M059J (cell line): ENCODE measurements around the gene PRKCZ. TPM values are rescaled to one million over a fixed set of nuclear protein-coding genes. Genes with fewer than 3 reads are reported as not detected.
"Not testable (repeated sequence)": the region's sequence is repeated elsewhere in the genome, so short reads cannot be mapped to it uniquely, and the experiment has no call there.

Source experiments
- DNase-seq: peaks from one replicate; pipeline ENCODE4 v3.0.0-alpha.2; 2012; ENCODE audit warnings: low read depth
- total RNA-seq: library from RNA; depleted of rRNA; stranded (reverse); fragments of >200 nt; shearing (Covaris generic); gene quantifications from 2 replicates; pipeline ENCODE4 v1.2.3, GENCODE V29; 2014

PRKCZ gene
- total RNA-seq, 1 experiment from 2014 or later, result 0.44 TPM

DNA sequence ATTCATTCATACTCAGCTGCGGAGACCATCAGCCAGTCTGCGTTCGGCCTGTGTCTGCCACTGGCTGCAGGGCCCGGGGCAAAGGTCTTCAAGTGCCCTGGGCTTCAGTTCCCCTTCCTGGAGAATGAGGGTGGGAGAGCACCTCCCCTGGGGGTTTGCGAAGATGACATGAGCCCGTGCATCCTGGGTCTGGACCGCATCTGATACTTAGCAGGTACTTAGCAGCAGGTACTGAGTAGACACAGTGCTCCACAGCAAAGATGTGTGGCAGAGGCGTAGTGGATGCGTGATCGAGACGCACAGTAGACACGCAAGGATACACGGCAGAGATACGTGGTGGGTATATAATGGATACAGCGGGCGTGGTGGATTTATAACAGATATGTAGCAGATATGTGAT lies 51.3 kb downstream of the PRKCZ start:
- no peak for DNase-seq

DNA sequence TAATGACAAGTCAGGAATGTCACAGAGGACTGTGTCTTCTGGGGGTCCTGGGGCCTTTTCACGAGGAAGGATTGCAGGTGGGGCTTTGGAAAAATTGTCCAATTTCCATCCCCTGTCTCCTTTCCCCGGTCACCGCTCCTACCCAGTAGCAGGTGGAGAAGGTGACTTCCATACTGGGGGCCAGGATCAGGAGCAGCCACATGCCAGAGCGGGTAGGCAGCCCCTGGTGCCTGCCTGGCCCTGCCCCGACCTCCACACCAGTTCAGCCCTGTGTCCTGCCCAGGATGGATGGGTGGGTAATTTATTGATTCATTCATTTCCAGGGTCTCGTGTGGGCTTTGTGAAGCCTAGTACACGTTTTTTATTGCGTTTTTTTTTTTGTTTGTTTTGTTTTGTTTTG lies 51.7 kb downstream of the PRKCZ start:
- DNase-seq, result no peak

DNA sequence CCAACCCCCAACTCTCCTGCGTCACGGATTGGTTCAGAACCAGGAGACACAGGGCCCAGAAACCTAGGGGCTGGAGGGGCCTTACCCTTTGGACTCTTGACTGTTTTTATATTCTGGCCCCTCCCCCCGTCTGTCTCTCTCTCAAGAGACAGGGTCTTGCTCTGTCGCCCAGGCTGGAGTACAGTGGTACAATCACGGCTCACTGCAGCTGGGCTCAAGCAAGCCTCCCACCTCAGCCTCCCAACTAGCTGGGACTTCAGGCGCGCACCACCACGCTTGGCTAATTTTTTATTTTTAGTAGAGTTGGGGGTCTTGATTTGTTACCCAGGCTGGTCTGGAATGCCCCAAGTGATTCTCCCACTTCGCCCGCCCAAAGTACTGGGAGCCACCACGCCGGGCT lies 52.5 kb downstream of the PRKCZ start:
- DNase-seq, result no peak

DNA sequence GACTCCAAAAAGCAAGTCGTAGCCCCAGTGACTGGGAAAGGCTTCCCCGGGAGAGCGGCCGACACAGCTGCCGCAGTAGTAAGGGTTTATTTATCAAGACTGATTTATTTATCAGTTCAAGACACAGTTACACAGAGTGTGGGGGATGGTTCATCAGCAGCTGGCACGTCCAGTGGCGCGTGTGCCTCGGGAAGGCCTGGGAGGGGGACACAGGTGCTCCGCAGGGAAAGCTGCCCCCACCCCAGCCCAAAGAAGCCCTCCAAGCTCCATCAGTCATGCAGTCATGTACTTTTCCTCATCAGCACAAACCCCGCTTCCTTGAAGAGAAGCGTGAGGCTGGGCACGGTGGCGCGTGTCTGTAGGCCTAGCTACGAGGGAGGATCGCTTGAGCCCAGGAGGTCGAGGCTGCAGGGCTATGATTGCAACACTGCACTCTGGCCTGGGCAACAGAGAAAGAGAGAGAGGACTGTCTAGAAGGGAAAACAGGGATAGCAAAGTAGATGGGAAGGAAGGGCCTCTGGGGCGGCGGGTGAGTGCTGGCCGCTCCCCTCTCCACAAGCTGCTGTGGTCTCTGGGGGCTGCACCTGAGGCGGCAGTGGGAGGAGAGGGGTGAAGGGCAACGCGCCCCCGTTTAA lies 53.2 kb downstream of the PRKCZ start:
- DNase-seq, result no peak

DNA sequence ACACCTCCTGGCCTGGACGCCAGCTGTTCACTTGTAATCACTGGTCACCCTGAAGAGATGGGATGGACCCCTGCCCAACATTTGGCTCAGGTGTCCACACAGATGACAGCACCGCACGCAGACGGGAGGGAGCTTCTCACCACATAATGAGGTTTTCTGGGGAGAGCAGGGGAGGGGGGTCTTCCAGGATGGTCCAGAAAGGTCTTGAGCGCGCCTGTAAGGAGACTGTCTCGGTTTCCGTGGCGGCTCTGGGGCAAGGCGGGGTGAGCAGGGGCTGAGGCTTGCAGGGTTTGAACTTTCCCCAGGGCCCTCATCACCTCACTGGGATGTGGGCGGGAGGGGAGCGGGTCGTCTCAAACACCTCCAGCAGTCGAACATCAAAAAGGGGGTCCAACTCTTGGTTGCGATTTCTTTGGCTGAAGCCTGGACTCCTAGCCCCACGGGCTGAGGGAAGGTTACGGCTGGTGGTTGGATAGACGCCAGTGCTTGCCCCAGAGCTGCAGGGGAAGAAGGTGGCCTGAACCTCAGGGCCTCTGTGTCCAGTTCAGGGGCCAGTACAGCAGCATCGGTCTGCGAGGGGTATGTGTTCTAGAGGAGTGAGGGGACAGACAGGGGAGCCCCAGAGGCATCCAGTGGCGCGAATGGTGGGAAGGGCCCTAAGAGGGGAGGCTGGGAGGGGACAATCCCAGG lies 53.8 kb downstream of the PRKCZ start:
- no peak for DNase-seq

DNA sequence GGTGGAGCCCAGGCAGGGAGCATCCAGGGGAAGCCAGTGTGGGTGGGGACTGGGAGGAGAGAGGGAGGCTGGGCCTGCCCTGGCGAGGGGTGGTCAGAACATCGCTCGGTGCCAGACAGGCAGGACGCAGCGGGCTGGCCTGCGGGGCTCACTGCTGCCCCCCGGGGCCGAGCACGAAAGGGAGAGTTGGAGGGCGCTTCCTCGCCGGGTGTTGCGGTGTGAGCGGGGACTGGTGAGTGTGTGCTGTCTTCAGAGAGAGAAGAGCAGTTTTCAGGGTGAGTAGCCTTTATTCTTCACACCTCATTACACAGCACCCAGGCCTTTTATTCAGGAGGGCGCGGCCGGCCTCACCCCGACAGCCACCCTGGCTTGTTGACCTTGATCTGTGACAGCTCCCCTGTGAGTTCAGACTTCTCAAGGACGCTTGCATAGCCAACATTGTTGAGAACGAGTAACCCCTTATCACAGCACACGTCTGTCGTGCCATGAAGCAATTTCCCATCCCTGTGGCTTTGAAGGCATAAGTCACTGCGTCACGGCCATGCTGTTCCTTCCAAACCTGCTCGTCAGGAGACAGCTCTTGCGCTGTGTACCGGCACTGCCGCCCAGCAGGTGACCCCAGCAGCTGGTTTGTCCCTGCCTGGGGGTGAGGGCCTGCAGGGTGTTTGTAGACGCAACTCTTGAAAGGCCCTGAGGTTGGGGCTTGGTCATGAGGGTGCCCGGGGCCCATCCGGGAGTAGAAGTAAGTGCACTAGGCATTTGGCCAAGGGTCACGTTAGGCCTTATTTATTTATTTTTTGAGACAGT lies 54.6 kb downstream of the PRKCZ start:
- DNase-seq, result no peak

DNA sequence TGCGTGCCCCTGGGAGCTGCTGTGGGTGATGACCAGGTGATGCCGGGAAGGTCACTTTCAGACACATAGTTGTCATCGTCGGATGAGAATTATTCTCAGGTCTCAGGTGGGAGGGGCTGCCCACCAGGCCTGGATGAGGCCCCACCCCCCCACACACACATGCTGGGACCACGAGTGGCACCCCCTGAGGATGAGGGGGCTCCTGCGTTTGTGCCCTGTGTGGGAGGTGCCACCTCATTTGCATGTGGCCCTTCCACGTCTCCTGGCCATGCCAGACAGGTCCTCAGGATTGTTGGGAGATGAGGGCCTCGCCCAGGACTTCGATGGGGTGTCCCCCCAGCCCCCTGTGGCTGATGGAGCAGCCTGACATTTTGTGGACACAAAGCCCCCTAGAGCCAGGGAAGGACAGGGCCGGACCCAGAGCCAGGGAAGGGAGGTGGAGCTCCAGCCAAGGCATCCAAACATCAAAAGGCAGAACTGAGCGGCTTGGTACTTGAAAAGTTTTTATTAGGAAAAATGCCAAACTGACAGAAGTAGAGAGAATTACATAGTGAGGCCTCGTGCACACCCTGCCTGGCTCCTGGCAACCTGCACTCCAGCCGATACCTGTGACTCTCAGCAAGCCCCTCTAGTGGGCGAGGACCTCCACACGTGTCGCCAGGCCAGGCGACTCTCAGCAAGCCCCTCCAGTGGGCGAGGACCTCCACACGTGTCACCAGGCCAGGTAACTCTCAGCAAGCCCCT lies 55.7 kb downstream of the PRKCZ start:
- no peak for DNase-seq

DNA sequence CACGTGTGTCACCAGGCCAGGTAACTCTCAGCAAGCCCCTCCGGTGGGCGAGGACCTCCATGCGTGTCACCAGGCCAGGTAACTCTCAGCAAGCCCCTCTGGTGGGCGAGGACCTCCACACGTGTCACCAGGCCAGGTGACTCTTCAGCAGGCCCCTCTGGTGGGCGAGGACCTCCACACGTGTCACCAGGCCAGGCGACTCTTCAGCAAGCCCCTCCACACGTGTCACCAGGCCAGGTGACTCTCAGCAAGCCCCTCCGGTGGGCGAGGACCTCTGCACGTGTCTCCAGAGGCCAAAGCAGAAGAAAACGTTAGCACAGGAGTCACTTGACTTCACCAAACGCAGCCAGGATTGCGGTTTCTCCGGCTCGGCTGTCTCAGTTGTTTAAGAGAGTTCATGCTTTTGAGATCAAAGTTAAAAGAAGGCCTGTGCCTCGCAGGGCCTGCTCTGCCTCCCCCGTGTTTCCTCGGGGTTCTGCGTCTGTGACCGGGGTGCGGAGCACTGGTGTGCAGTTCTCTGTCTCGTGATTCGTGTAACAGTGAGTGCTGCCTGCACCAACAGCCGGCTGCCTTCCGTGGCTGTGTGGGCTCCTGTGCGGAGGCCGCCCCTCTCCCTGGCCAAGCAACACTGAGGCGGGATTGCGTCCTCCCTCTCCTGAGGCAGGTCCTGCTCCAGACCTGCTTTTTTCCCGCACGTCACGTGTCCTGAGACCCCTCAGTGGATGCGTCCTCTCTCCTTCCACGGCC lies 56.6 kb downstream of the PRKCZ start:
- DNase-seq, result no peak

DNA sequence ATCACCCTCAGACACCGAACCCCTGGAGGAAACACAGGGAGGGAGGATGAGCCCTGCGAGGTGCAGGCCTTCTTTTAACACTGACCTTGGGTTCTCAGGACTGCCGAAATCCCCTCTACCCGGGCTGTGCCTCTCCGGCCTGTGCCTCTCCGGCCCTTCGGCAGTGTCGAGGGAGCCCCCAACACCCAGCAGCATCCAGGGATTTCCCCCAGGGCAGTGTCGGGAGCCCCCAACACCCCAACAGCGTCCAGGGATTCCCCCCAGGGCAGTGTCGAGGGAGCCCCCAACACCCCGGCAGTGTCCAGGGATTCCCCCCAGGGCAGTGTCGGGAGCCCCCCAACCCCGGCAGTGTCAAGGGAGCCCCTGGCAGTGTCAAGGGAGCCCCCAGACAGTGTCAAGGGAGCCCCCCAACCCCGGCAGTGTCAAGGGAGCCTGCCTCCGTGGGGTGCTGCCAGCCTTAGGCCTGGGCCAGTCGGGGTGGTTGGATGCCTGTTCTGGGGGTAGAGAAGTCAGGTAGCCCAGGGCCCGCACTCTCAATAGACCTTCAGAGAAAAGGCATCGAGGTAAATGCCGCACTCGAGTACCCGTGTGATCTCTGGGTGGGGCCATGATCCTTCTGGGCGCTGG lies 57.5 kb downstream of the PRKCZ start:
- no peak for DNase-seq

DNA sequence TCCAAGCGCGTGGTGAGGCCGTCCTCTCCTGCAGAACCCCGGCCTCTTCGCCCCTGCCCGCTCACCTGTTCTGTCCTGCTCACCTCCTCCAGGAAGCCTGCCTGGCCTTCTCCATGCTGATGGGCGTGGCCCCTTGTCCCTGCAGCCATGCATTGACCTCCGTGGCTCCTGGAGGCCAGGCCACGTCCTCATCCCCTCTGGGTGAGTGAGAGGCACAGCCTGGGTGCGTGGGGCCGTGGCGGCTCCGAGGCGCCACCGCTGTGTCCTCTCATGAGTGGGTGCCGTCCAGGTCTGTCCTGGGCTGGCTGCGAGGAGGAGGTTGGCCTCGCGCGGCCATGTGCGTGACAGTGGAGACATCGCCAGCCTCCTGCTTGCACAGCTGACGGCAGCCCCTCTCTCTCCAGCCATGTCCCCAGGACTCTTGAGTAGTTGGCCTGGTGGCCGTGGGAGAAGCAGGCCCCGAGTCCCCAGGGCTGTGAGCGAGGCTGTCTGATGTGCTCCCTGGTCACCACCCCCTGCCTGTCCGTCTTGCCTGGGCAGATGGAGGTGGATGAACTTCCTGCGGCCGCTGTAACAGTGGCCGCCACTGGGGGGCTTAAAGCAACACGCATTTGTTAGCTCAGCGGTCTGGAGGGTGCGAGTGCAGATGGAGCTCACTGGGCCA lies 58.1 kb downstream of the PRKCZ start:
- DNase-seq, result peak; percentile 34

DNA sequence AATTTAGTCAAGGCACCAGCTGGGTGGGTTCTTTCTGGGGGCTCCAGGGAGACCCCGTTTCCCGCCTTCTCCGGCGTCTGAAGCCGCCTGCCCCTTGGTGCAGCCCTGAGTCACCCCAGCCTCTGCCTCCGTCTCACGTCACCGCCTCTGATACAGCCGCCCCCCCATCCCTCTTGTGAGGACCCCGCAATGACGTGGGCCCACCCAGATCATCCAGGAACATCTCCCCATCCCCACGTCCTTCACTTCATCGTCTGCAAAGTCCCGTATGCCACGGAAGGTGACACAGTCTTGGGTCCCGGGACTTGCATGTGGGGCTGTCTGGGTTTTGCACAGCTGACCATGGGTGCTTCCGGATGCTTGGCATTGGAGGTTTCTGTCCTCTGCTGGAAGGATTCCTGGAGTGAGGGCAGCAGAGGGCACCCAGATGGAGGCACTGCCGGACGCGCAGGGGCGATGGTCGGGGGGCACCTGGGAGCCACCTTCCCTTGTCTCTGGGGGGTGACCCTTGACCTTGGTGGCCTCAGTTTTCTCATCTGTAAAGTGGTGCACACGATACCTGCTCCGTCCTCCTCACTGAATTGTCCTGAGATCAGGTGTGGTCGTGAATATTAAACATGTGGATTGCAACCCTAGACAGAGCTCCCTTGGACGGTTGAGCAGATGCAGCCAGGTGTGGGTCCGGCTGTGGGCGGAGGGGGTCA lies 58.8 kb downstream of the PRKCZ start:
- no peak for DNase-seq

DNA sequence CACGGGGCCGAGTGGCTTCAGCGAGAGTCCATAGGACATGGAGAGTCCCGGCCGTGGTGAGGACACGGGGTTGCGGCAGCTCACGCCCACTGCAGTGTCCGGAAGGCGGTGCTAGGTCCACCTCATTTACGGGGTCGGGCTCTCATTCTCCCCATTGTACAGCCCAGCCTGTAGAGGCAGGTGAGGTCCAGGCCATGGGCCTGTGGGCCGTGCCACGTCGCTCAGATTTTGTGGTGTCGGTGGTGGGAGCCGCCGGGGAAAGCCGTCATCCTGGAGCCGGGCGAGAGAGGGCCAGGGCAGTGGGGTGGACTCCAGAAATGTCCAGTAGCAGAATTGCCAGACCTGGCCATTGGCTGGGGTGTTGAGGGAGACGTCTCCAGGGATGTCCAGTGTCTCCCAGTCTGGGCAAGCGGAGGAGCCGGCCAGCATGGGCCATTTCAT lies 59.4 kb downstream of the PRKCZ start:
- no peak for DNase-seq

DNA sequence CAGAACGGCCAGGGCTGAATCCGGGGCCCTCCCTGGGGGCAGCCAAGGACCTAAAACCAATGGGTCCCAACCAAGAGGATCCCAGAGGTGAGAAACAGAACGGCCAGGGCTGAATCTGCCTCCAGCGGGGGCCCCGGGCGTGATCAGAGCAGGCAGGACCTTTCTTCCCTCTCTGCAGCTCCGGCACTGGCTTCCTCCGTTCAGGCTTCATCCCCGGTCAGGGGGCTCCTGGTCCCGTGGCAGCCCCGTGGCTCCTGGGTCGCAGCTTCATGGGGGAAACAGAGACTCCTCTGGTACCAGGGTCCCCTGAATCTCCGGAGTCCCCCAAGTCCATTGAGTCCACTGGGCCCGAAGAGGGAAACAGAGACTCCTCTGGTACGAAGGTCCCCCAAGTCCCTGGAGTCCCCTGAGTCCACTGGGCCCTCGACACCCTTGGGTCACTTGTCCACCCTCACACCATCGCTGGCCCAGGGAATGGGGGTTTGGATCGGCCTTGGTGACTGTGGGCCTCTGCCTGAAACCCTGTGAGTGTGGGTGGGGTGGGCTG lies 60.1 kb downstream of the PRKCZ start:
- DNase-seq, result no peak

DNA sequence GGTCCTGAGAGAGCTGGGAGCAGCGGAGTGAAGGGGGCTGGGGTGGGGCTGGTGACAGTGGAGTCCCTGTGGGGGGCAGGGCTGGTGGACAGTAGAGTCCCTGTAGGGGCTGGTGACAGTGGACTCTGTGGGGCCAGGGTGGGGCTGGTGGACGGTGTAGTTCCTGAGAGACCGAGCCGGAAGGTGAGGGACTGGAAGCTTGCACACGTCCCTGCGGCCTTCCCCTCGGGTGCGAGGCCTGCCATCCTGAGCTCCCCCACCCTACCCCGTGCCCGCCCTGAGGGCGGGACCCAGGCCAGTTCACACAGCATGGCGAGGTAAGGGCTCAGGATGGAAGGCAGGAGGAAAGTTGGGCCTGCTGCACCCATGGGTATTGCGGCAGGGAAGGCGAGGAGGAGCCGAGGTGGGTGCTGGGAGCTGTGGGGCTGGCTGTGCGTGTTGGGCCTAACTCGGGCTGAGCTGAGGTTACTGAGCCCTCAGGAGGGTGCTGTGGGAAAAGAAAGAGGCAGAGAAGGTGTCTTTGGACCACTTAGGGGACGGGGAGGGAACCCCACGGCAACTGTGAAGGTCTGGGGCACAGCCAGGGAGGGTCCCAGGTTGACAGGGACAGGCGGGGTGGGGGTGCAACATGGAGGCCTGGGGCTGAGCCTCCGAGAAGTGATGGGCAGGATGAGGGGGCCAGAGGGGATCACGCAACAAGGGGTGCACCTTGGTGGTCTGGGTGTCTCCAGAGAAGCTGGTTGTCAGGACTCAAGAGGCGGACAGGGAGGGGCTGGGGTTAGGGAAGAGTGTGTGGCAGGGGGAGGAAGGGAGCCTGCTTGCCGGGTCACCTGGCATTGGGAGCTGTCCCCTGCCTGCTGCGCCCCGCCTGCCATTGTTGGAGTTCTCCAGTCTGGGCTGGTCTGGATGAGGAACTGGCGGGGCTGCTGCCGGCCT lies 60.8 kb downstream of the PRKCZ start:
- no peak for DNase-seq

DNA sequence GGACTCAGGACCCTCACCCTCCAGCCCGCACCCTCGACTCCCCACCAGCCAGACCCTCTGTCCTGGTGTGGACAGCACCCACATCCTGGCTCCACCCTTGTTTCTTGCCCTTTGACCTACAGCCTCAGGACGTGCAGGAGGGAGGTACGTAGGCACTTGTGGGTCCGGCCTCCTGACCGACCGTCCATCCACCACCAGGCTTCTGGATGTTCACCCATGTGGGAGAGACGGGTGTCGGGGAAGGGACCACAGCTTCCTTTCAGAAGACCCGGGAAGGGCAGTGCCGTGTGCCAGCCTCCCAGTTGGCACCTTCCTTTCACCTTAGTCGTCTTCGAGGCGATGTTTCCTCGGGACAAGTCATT lies 61.4 kb downstream of the PRKCZ start:
- DNase-seq, result no peak

DNA sequence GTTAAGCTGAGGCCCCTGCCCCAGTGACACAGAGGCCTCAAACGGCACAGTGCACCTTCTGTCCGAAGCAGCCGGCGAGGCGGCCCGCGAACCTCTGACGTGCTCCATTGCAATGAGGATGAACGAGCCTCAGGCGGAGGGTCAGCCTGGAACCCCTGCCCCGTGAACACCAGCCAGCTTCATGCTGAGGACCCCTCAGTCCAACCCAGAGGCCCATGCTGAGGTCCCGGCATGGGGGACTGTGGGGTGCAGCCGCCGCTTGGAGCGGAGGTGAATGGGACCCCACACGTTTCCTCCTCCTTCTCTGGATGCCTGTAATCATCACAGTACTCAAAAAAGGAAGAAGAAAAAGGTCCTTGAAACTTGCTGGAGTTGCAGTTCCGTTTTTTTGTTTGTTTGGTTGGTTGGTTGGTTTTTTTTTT lies 62.1 kb downstream of the PRKCZ start:
- no peak for DNase-seq

DNA sequence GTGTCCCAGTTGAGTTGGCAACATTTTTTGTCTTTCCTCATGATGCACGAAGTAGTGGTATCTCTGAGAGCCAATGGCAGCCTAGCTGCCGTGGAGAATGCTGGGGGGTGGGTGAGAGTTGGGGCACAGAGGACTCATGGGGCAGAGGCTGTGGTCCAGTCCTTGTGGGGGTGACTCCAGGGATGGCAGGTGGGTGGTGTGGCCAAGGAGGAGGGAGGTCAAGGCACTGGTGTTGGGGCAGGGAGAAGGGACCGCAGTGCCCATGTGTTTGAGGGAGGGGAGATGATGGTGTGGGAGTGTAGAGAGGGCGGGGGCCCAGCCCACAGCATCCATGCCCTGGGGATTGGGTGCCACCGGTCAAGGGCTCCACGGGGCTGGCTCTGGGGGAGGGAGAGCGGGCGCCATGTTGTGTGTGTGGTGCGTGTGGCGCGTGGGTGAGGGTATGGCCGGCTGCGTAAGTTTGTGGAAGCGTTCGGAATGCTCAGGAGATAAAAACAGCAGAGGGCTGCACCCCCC lies 63.5 kb downstream of the PRKCZ start:
- DNase-seq, result no peak

DNA sequence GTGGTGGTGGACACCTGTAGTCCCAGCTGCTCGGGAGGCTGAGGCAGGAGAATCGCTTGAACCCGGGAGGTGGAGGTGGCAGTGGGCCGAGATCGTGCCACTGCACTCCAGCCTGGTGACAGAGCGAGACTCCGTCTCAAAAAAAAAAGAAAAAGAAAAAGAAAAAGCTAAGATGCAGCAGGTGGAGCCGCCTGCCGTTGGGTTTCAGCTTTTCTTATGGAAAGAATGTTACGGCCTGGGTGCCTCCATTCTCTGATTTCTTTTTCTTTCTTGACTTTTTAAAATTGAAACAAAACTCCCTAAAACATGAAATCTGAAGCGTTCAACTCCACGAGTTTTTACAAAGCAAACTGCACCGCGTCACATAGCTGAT lies 64.4 kb downstream of the PRKCZ start:
- DNase-seq, result not testable (repeated sequence)
